Measurements from ENCODE around the gene CDH23. TPM values are rescaled to one million over a fixed set of nuclear protein-coding genes. Genes with fewer than 3 reads are reported as not detected.
A peak's percentile ranks its signal among the peaks of the same experiment; 100 is the strongest.

The CDH23 gene
- total RNA-seq, 1 experiment from 2014 or later: 0.02 TPM

DNA sequence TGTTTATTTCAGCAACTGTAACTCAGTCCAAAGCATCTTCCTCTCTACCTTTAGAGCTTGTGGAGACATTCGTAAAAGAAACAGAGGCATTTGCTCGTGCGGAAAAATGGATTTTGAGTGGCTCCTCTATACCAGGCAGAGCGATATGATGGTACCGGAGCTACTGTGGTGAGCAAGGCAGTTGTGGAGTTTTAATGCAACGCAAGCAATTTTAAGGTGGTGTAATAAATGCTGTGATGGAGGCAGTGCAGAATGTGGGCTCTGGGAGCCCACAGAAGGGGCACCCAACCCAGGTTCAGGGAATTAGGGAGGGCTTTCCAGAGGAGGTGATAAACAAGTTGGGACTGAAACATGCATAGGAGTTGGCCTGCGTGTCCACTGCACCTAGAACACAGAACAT is 149.5 kb downstream of the CDH23 start:
- no peak overlapping the region for H3K27ac ChIP-seq
- H3K4me1 ChIP-seq: peaks cover 9% of the 10 kb centered on the region; the same call in 1 of the 2 replicates
- H3K27me3 ChIP-seq: no peaks in the 10 kb centered on the region
- no peaks in the 10 kb centered on the region for H3K36me3 ChIP-seq
- DNase-seq: no peak
- H3K4me3 ChIP-seq: no peak overlapping the region
- H3K9me3 ChIP-seq (replicated peaks): no peaks in the 10 kb centered on the region

DNA sequence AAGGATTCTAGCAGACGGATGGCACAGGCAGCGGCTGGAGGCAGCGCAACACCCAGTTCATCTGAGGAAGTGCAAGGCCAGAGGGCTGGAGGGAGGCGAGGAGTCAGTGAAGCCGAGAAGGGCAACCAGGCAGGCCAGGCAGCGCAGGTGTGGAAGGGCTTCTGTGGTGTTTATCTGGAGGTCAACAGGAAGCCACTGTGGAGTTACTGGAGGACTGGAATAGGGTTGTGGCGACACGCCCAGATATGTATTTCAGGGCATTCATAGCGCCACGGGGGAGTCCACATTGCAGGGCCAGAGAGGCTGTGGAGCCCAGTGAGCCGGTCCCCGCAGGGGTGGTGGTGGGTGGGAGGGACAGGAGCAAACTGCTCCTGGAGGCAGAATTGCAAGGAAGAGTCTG is 150.6 kb downstream of the CDH23 start:
- Histone ChIP-seq H3K9me3 (replicated peaks) (no peaks in the 10 kb centered on the region), H3K27ac (peak overlapping the region; percentile 20; the same call in 1 of the 2 replicates), H3K4me3 (no peak overlapping the region; the same call in 1 of the 2 replicates), H3K4me1 (peaks cover 9% of the 10 kb centered on the region; the same call in 1 of the 2 replicates), H3K27me3 (no peaks in the 10 kb centered on the region), H3K36me3 (no peaks in the 10 kb centered on the region)
- DNase-seq: no peak

DNA sequence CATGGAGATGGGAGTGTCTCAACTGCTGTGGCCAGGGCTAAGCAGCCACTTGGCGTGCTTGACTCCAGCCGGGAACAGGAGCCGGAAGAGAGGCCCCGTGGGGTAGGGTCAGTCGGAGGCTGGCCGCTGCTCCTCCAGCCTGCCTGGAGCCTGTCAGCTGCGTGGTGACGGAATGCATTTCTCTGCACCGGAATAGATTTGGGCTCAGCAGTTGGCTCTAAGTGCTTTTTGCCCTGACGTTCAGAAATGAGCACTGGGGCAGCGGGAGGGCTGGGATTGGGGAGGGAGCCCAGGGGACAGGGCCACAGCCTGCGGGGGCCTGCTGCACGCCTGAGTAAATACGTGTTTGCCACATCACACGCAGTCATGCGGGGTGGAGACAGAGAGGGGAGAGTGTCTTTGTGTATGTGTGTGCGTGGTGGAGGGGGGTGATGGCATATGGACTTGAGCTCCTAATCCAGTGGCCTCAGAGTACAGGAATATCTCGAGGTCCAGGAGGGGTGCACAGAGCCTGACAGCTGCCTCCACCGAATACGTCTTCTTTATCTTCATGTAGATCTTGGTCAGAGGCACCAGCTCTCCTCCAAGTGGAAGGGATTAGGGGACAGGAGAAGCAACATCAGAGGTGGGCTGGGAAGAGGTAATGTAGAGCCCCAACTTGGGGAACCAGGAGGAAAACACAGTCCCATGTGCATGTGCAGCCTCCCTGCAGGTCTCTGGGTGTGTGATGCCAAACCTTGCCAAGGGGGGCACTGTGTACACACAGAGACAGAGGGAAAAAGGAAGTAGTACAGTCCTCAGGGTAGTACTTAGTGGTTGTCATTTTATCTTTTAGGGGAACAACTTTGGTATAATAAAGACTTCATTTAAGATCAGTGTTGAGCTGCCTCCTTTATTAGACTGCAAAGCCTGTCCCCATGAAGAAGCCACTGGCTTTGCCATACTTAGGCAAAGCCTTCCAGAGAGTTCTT is 151.4 kb downstream of the CDH23 start:
- Histone ChIP-seq H3K27ac (peak overlapping the region; percentile 20; the same call in 1 of the 2 replicates), H3K27me3 (no peaks in the 10 kb centered on the region), H3K4me3 (no peak overlapping the region), H3K4me1 (peaks cover 9% of the 10 kb centered on the region; the same call in 1 of the 2 replicates), H3K9me3 (replicated peaks) (no peaks in the 10 kb centered on the region), H3K36me3 (no peaks in the 10 kb centered on the region)
- DNase-seq: peak; percentile 79 to 80

DNA sequence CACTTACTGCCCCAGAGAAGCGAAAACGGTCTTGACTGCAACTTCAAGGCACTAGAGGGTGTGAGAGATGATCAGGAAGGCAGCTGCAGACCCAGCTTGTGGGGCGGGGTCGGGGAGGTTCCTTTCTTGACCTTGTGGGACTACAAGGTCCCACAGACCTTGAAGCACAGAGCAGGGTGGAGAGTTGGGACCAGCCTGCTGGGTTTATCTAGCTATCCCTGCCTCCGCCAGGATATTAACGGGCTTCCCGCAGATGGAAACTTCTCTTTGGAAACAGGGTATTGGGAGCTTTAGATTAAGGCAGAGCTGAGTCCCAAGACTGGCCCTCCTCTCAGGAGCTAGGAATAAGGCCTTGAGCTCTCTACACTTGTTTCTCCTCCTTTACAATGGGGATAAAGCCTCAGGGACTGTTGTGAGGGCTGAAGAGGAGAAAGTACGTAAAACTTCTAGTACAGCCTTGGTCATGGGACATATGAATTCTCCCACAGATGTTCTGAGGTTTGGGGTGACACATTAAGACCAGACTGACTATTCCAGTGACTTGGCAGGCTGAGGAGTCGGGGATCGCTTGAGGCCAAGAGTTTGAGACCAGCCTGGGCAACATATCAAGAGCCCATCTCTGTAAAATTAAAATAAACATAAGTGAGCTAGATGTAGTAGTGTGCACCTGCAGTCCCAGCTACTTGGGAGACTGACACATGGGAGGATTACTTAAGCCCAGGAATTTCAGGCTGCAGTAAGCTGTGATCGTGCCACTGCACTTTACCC is 153.2 kb downstream of the CDH23 start:
- no peak overlapping the region for H3K4me3 ChIP-seq
- H3K4me1 ChIP-seq: peaks cover 9% of the 10 kb centered on the region; the same call in 1 of the 2 replicates
- no peaks in the 10 kb centered on the region for H3K36me3 ChIP-seq
- DNase-seq: no peak
- H3K9me3 ChIP-seq (replicated peaks): no peaks in the 10 kb centered on the region
- no peaks in the 10 kb centered on the region for H3K27me3 ChIP-seq
- no peak overlapping the region for H3K27ac ChIP-seq

DNA sequence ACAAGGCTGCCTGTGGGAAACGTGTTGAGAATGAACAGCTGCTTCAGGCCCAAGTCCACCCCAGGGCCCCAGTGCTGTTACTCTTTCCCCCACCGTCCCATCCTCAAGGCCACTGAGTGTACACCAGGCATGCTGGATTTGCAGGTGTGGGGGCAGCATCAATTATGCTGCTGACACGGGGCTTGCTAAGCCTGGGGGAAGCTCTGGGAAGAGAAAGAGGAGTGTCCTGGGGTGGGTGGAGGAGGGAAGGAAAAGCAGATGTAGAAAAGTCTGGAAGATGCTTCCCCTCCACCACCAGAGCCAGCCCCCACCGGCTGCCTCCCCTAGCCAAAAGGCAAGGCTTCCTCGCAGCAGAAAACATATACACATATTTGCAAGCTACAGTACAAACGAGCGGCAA is 153.9 kb downstream of the CDH23 start:
- Histone ChIP-seq H3K4me3 (no peak overlapping the region), H3K27ac (no peak overlapping the region)

DNA sequence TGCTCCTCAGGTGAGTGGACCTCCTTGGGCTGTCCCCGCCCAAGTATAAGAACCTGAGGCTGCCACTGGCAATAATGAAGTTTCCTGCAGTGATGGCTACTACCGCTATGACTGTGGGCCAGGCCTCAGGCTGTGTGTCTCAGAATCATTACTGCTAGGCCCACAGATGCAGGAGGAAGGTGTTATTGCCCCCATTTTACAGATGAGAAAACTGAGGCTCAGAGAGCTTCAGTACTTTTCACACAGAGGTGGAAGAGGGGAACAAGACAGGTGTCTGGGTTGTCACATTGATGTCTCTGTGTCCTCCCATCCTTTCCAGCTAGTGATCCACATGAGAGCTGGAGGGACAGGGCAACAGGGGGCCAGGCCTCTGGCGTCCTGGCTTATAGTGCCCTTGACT is 155.2 kb downstream of the CDH23 start:
- H3K27me3 ChIP-seq: no peaks in the 10 kb centered on the region
- H3K4me1 ChIP-seq: peaks cover 9% of the 10 kb centered on the region; the same call in 1 of the 2 replicates
- no peak overlapping the region for H3K27ac ChIP-seq
- DNase-seq: no peak
- H3K36me3 ChIP-seq: no peaks in the 10 kb centered on the region
- no peaks in the 10 kb centered on the region for H3K9me3 ChIP-seq (replicated peaks)
- H3K4me3 ChIP-seq: no peak overlapping the region

More for the DNA sequence above, 153.9 kb downstream of the CDH23 start:
- Histone ChIP-seq H3K27me3 (no peaks in the 10 kb centered on the region), H3K36me3 (no peaks in the 10 kb centered on the region), H3K9me3 (replicated peaks) (no peaks in the 10 kb centered on the region), H3K4me1 (peaks cover 9% of the 10 kb centered on the region; the same call in 1 of the 2 replicates)
- DNase-seq: no peak

DNA sequence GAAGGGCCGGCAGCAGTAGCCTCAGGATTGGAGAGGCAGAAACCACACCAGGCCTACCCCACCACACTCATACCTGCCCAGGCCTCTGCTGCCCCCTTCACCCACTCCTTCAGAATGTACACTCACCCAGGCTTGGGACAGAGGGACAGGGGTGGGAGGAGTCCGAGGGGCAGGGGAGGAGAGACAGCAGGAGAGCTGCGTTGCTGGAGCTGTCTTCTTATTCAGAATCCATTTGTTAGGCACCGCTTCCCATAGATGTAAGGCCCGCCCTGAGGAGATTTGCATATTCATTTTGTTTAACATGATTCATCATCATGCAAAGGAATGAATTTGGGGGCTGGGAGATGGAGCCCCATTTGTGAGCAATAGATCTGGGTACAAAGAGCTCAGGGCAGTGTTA is 156.7 kb downstream of the CDH23 start:
- no peaks in the 10 kb centered on the region for H3K9me3 ChIP-seq (replicated peaks)
- no peaks in the 10 kb centered on the region for H3K36me3 ChIP-seq
- peaks cover 3% of the 10 kb centered on the region; the same call in 1 of the 2 replicates for H3K4me1 ChIP-seq
- no peak for DNase-seq
- no peaks in the 10 kb centered on the region for H3K27me3 ChIP-seq
- no peak overlapping the region for H3K4me3 ChIP-seq
- no peak overlapping the region for H3K27ac ChIP-seq

DNA sequence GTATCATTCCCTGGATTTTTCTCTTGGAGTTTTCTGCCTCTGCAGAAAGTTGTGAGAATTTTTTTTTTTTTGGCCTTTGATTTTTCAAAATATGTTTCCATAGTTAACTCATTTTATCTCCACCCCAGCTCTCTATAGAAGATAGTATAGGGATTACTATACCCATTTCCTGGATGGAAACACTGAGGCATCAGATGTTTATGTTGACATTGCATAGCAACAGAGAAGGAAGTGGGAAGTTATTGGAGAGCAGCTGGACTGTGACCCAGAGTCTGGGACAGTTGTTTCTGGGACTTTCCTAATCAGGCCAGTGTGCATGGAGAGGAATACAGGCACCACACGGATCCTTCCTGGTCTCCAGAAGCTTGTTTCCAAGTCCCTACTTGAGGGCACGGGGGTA is 158.0 kb downstream of the CDH23 start:
- Histone ChIP-seq H3K4me3 (no peak overlapping the region), H3K4me1 (no peaks in the 10 kb centered on the region), H3K36me3 (no peaks in the 10 kb centered on the region), H3K27me3 (no peaks in the 10 kb centered on the region), H3K27ac (no peak overlapping the region), H3K9me3 (replicated peaks) (no peaks in the 10 kb centered on the region)
- DNase-seq: no peak

- Histone ChIP-seq H3K4me1 (no peaks in the 10 kb centered on the region), H3K4me3 (no peak overlapping the region), H3K36me3 (no peaks in the 10 kb centered on the region), H3K27me3 (no peaks in the 10 kb centered on the region), H3K27ac (no peak overlapping the region), H3K9me3 (replicated peaks) (no peaks in the 10 kb centered on the region)
- no peak for DNase-seq
Measured at GRCh38 chr10:71555087-71555723, 158.5 kb downstream of the CDH23 start.

- DNase-seq: no peak
- H3K27me3 ChIP-seq: no peaks in the 10 kb centered on the region
- no peaks in the 10 kb centered on the region for H3K9me3 ChIP-seq (replicated peaks)
- no peaks in the 10 kb centered on the region for H3K4me1 ChIP-seq
- no peak overlapping the region for H3K27ac ChIP-seq
- no peak overlapping the region for H3K4me3 ChIP-seq
- no peaks in the 10 kb centered on the region for H3K36me3 ChIP-seq
Measured at GRCh38 chr10:71555724-71556119, 159.0 kb downstream of the CDH23 start.

DNA sequence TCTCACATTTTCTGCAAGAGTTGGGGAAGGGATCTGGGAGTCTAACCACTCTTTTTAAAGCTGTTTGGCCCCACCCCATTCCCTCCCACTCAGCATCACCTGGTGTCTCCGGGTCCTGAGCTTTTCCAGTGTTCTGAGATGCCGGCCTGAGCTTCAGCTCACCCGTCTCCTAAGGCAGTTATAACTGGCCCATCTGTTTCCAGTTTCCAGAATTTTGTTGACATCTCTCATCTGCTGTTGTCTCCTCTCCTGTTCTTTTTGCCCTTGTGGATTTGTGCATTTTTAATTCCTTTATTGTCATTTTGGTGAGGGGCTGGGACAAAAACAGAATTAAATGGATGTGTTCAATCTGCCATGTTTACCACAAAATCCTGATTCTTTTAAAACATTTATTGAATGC is 162.3 kb downstream of the CDH23 start:
- no peak for DNase-seq
- no peak overlapping the region for H3K27ac ChIP-seq
- no peaks in the 10 kb centered on the region for H3K27me3 ChIP-seq
- H3K9me3 ChIP-seq (replicated peaks): no peaks in the 10 kb centered on the region
- H3K4me1 ChIP-seq: peaks cover 11% of the 10 kb centered on the region
- no peak overlapping the region for H3K4me3 ChIP-seq
- H3K36me3 ChIP-seq: no peaks in the 10 kb centered on the region

DNA sequence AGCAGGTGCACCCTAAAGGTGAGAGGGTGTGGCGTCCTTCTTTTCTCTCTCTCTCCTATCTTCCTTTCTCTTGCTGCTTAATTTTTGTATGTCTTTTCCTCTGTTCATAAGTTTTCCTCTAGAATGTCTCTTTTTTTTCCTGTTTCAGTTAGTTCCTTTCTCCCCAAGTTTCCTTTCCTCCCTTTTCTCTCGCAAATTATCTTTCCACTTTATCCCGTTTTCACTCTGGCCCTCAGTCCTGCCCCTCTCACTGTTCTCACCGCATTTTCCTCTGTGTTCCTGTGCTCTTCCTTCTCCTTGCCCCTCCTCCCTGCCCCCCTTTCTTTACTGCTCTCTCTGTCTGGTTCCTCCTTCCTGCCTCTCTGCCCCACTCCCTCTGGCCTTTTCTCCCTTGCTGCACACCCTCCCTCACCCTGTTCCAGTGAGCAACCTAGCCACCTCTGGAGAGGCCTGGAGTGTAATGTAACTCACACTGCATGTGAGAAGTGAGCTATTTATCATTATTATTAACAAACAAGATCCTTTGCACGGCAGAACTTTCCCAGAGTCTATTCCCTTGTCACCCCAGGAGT is 164.4 kb downstream of the CDH23 start:
- Histone ChIP-seq H3K36me3 (no peaks in the 10 kb centered on the region), H3K9me3 (replicated peaks) (no peaks in the 10 kb centered on the region), H3K4me1 (peaks cover 19% of the 10 kb centered on the region), H3K4me3 (no peak overlapping the region), H3K27me3 (no peaks in the 10 kb centered on the region), H3K27ac (no peak overlapping the region)
- no peak for DNase-seq

DNA sequence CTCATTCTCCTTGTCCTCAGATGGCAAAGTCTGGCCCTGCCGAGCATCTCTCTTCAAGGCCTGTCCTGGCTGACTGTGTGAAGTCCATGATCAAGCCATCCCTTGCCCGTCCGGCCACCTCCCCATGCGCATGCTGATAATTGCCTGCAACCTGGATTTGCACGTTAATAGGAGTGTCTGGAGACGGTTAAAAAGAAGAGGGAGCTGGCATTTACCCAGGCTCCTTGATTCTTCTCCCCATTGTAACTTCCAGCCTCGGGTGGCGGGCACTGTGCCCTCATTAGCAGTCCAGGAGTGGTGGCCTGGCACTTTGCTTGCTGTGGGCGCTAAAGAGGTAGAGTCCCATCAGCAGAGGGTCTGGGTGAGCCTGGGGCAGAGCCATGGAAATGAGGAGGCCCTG is 165.5 kb downstream of the CDH23 start:
- no peaks in the 10 kb centered on the region for H3K27me3 ChIP-seq
- no peak for DNase-seq
- H3K36me3 ChIP-seq: no peaks in the 10 kb centered on the region
- H3K9me3 ChIP-seq (replicated peaks): no peaks in the 10 kb centered on the region
- no peak overlapping the region for H3K27ac ChIP-seq
- H3K4me3 ChIP-seq: no peak overlapping the region
- H3K4me1 ChIP-seq: peaks cover 19% of the 10 kb centered on the region

DNA sequence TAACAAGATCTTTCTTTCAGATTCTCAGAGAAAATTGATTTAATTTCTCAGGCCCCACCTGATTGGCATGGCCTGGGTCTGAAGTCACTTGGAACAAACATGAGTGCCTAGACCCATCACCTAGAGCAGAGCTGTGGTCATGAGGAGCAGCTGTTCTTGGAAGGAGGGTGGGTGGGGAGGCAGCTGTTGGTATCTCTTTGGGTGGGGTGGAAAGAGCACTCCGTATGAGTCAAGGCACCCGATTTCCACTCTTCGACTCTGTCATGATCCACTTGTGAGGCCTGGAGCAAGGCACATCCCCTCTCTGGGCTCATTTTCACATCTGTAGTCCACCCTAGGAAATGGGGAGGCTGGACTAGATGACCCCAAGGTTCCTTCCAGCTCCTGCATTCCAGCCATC is 166.2 kb downstream of the CDH23 start:
- Histone ChIP-seq H3K4me1 (peaks cover 19% of the 10 kb centered on the region), H3K27ac (no peak overlapping the region), H3K4me3 (no peak overlapping the region), H3K9me3 (replicated peaks) (no peaks in the 10 kb centered on the region), H3K27me3 (no peaks in the 10 kb centered on the region), H3K36me3 (no peaks in the 10 kb centered on the region)
- peak; percentile 59 to 70 for DNase-seq
